ENCODE results near the gene TLK1. TPM values are rescaled to one million over a fixed set of nuclear protein-coding genes. Genes with fewer than 3 reads are reported as not detected.
A peak's percentile ranks its signal among the peaks of the same experiment; 100 is the strongest.

The TLK1 gene
- 6.4 and 18.2 TPM in 2 replicates for polyA plus RNA-seq (2011; rRNA removed)
- polyA minus RNA-seq (2011; rRNA and poly(A)+ RNA removed): 10.2 and 17.0 TPM in 2 replicates

- DNase-seq (ENCODE audit: low read depth): no peak
- POLR2A ChIA-PET: interaction anchor here (0.7 kb wide), 1 partner anchor 12 kb away, joined by 22 read pairs; no protein-coding TSS in a partner anchor
Observed at GRCh38 chr2:171160119-171160955, at the start of gene TLK1. Gene TLK1, minus strand, starts transcription at chr2:171160893. Its CDS starts 465 bp downstream, at chr2:171160428.

DNA sequence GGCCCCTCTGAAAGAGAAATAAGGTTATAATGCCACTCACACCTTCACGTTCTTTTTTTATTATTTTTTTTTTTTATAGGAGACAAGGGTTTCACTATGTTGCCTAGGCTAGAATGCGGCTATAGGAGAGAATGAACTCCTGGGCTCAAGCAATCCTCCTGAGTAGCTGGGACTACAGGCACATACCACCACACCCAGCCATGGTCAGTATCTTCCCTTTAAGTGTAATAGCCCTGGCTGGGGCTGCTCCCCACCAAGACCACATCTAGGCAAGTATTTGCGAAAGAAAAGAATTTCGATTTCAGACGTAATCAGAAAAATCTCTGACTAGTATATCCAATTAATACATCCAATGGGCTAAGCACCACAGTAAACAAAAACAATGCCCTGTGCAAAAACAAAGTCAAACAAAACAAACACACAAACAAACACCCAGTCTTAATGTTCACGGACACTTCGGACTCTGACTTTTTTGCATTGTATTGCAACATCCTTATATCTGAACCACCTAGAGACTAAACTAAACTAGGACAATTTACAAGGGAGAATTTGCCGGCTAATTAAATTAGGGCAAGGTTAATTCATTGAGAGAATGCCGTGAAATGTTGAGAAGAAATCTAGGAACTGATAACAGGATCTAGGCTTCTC lies 49.6 kb upstream of the TLK1 start:
- Histone ChIP-seq H3K4me3 (ENCODE audit: low read depth, low read length) (no peak overlapping the region), H3K27me3 (ENCODE audit: control insufficient read depth, insufficient read depth, low read length) (no peaks in the 10 kb centered on the region), H3K36me3 (ENCODE audit: control insufficient read depth, insufficient read depth, low read length) (no peaks in the 10 kb centered on the region)
- DNase-seq (ENCODE audit: low read depth): no peak
- ChIA-PET CTCF (no interaction called here), POLR2A (interaction anchor here (0.7 kb wide), 1 partner anchor 27 kb away, joined by 6 read pairs; no protein-coding TSS in a partner anchor)
- TF ChIP-seq, protein P1, sequence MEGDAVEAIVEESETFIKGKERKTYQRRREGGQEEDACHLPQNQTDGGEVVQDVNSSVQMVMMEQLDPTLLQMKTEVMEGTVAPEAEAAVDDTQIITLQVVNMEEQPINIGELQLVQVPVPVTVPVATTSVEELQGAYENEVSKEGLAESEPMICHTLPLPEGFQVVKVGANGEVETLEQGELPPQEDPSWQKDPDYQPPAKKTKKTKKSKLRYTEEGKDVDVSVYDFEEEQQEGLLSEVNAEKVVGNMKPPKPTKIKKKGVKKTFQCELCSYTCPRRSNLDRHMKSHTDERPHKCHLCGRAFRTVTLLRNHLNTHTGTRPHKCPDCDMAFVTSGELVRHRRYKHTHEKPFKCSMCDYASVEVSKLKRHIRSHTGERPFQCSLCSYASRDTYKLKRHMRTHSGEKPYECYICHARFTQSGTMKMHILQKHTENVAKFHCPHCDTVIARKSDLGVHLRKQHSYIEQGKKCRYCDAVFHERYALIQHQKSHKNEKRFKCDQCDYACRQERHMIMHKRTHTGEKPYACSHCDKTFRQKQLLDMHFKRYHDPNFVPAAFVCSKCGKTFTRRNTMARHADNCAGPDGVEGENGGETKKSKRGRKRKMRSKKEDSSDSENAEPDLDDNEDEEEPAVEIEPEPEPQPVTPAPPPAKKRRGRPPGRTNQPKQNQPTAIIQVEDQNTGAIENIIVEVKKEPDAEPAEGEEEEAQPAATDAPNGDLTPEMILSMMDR (IDR thresholded peaks at IDR 0.05; ENCODE audit: insufficient read depth, low read depth, low read length): no peak

More at GRCh38 chr2:171160119-171160955, at the start of gene TLK1:
- CTCF ChIA-PET: interaction anchor here (0.9 to 4.3 kb wide), 4 partner anchors 11 to 256 kb away, joined by 3 to 19 read pairs (median 9); partner anchors contain the start of gene GORASP2
- Histone ChIP-seq H3K27me3 (ENCODE audit: control insufficient read depth, insufficient read depth, low read length) (no peaks in the 10 kb centered on the region), H3K36me3 (ENCODE audit: control insufficient read depth, insufficient read depth, low read length) (no peaks in the 10 kb centered on the region), H3K4me3 (ENCODE audit: low read depth, low read length) (peak within 1 kb of the TSS; percentile 85)
- TF ChIP-seq, protein P1 (IDR thresholded peaks at IDR 0.05; ENCODE audit: insufficient read depth, low read depth, low read length): no peak

- ChIA-PET CTCF (no interaction called here), POLR2A (no interaction called here)
- Histone ChIP-seq H3K36me3 (ENCODE audit: control insufficient read depth, insufficient read depth, low read length) (no peaks in the 10 kb centered on the region), H3K27me3 (ENCODE audit: control insufficient read depth, insufficient read depth, low read length) (no peaks in the 10 kb centered on the region), H3K4me3 (ENCODE audit: low read depth, low read length) (no peak overlapping the region)
- TF ChIP-seq, protein P1 (IDR thresholded peaks at IDR 0.05; ENCODE audit: insufficient read depth, low read depth, low read length): no peak
- no peak for DNase-seq (ENCODE audit: low read depth)
Observed at GRCh38 chr2:171208657-171209056, 48.0 kb upstream of the TLK1 start.

GRCh38 chr2:171206422-171207115 lies 45.9 kb upstream of the TLK1 start:
- CTCF ChIA-PET: interaction anchor here (0.6 kb wide), 1 partner anchor 232 kb away, joined by 3 read pairs; no protein-coding TSS in a partner anchor
- no peaks in the 10 kb centered on the region for H3K27me3 ChIP-seq (ENCODE audit: control insufficient read depth, insufficient read depth, low read length)
- TF ChIP-seq, protein P1 (IDR thresholded peaks at IDR 0.05; ENCODE audit: insufficient read depth, low read depth, low read length): no peak
- no peaks in the 10 kb centered on the region for H3K36me3 ChIP-seq (ENCODE audit: control insufficient read depth, insufficient read depth, low read length)
- no peak overlapping the region for H3K4me3 ChIP-seq (ENCODE audit: low read depth, low read length)
- POLR2A ChIA-PET: no interaction called here
- no peak for DNase-seq (ENCODE audit: low read depth)
